Gastrocnemius medialis (tissue), 4 donors: ENCODE results near the gene ABTB1.

Source experiments
- CTCF ChIP-seq, 5 experiments: fragments of 450-650 bp in 3 of 5; fragments of 200-600 bp in 2 of 5; sonication (generic) in 2 of 5; IDR thresholded peaks in 4 of 5; conservative IDR thresholded peaks in 1 of 5; 1 replicate in 4 of 5; 2 replicates in 1 of 5; pipeline ENCODE4 v1.5.1; 2016 to 2019; ENCODE audit warnings: antibody characterized with exemption in 5 of 5, mild to moderate bottlenecking in 3 of 5, moderate library complexity in 3 of 5
- POLR2A ChIP-seq, 2 donors: fragments of 450-650 bp; IDR thresholded peaks; one replicate each; pipeline ENCODE4 v1.6.1; 2017; ENCODE audit warnings: antibody characterized with exemption in 2 of 2, mild to moderate bottlenecking in 2 of 2, moderate library complexity in 2 of 2

GRCh38 chr3:127640042-127640355, 32.8 kb upstream of the ABTB1 start:
- TF ChIP-seq CTCF (IDR thresholded peaks at IDR 0.05 in 4 of 5, conservative IDR thresholded peaks at IDR 0.05 in 1 of 5) (no peak), POLR2A (IDR thresholded peaks at IDR 0.05) (no peak)
